HG03571 (cell line): ENCODE measurements around the gene SNN.

Source experiments
- ATAC-seq: cut with Tn5 transposase; IDR thresholded peaks from one replicate; pipeline ENCODE4 v1.9.1; 2021; ENCODE audit not compliant: unreplicated experiment

The SNN gene

DNA sequence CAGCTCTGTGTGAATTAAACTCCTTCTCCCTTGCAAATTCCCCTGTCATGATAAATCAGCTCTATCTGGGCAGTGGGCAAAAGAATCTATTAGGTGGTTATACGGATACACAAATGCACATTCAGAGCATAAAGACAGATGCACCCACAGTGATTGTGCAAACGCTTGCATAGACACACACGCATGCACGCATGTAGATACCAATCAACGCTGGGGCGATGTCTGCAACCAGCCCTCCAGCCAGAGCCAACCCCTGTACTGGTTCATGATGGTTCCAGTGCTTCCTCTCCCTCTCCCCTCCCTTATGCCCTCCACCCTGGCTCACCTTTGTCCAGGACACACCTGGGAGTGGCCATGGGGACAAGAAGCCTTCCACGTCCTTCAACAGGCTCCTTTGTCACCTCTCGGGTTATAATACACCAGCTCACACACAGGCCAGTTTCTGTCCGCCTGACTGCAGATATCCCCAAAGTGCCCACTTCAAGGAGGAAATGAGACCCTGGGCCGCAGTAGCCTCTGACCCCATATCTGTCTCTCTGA, 33.1 kb upstream of the SNN start:
- ATAC-seq, result no peak

DNA sequence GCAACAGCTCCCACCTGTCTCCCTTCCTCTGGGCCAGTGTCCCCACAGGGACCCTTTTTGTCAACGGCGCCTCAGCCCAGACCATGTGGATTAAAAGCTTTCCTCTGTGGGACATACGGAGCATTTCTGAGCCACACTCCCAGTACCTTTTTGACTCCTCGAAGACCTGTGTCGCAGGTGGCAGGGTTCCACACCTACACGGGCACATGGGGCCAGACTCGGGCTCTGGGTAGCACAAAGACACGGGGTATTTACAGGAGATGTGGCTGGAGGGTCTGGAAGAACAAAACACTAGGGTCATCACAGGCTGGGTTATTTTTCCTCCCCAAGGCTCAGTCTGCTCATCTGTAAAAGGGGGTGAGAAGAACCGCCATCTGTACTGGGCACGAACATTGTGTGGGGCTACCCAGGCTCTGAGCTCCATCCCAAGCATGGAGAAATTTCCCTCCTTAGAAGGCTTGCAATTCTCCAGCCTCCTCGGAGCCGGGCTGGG, 32.5 kb upstream of the SNN start:
- no peak for ATAC-seq

DNA sequence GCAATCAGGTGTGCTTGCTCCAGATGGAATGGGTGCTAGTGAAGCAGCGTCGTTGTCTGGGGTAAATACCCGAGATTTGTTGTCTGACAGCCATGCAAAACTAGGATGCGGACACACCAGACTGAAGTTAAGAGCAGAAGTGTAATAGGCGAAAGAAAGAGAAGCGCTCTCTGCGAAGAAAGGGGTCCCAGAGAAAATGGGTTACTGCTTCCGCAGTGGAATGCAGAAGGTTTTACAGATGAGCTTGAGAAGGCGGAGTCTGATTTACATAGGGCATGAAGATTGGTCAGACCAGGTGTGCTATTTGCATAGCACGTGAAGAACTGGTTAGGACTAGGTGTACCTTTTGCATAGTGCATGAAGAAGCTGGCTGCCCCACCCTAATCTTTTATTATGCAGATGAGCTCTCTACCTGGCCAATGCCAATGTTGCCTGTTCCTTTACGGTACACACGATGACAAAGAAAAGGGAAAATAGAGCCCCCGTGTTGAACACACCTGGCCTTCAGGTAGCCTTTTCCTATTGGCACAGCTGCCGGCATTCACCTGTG, 32.0 kb upstream of the SNN start:
- ATAC-seq, result no peak

DNA sequence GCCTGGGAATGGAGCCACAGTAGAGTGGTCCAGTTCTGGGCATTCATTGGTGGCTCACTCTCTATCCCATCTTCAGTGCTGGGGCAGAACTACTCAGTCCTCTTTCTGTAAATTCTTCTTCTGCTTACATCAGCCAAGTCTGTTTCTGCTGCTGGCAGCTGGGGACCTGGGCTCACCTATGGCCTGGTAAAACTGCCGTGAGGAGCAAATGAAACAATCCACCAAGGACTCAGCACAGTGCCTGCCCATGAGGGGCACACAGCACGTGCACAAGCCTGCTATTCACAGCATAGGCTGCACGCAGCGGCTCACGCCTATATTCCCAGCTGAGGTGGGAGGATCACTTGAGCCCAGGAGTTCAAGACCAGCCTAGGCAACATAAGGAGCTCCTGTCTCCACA, 30.9 kb upstream of the SNN start:
- no peak for ATAC-seq

DNA sequence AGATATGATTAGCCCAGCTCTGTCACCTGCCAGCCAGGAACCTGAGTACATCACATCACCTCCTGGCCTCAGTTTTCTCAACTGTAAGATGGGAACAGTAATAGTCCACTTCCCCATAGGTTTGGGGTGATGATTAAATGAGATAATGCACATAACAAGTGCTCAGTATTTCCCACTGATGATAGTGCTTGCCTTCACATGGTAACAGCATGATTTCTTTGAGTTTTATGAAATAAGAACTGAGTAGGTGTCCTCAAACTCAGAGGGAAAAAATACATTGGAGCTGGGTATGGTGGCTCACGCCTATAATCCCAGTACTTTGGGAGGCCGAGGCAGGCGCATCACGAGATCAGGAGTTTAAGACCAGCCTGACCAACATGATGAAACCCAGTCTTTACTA, 30.1 kb upstream of the SNN start:
- no peak for ATAC-seq

DNA sequence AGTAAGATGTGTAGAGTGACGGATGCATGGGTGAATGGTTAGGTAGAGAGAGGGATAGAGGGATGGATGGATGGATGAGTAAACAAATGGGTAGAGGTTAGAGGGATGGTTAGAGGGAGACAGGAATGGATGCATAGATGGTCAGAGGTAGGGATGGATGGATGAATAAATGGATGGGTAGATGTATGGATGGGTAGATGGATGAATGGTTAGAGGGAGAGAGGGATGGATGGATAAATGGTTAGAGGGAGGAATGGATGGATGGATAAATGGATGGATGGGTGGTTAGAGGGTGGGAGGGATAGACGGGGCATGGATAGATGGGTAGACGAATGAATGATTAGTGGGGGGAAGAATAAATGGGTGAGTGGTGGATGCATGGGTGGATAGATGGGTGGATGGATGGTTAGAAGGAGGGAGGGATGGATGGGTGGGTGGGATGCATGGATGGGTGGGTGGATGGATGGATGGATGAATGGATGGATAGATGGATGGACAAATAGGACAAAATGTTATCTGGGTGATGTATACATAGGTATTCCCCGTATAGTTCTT, 29.2 kb upstream of the SNN start:
- ATAC-seq, result no peak

DNA sequence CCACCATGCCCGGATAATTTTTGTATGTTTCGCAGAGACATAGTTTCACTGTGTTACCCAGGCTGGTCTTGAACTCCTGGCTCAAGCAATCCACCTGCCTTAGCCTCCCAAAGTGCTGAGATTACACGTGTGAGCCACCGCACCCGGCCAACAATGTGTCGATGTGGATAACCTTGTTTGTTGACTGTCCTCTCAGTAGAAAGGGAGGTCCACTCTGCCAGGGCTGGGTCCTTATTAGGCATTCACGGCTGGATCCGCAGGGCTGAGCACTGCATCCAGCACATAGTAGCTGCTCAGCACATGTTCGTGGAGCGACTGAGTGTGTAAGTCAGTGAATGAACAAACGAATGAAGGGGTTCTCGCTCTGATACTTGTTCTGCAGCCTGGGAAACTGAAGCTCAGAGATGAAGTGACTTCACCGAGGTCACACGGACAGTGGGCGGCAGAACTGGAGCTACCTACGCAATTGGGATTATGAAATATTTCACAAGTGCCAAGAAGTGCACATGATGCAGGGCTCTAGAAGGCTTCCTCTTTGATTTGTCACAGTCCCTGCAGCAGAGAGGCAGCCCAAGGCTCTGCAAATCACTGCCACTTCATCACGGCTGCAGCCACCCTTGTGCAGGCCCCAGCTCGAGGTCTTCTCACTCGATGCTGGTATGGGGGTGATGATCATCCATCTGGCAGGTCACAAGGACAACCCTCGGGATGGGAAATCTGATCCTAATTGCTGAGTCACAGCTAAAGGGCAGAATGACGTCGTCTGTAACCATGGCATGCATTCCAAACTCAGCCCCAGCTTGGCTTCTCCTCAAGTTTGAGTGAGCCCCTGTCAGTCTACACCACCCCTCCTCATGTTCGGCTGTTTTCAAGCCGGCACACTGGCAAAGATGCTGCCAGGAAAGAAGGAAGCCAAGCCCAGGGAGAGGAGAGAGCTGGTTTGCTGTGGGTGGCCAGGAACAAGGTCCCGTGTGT, 28.0 kb upstream of the SNN start:
- no peak for ATAC-seq

- ATAC-seq, result no peak
Measured at GRCh38 chr16:11640987-11641817, 27.1 kb upstream of the SNN start.

- ATAC-seq, result no peak
Measured at GRCh38 chr16:11642765-11643116, 25.5 kb upstream of the SNN start.

DNA sequence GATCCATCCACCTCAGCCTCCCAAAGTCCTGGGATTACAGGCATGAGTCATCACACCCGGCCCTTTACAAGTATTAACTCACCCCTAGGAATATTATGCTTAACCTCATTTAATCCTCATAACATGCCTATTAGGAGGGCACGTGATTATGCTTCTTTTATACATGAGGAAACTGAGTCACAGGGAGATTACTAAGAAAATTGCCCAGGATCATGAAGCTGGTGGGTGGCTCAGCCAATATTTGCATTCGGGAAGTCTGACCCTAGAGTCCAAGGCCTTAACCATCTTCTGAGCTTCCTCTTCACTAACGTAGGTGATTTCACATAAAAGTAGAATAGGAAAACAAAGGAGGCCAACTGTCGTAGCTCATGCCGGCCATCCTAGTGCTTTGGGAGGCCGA, 19.0 kb upstream of the SNN start:
- no peak for ATAC-seq

DNA sequence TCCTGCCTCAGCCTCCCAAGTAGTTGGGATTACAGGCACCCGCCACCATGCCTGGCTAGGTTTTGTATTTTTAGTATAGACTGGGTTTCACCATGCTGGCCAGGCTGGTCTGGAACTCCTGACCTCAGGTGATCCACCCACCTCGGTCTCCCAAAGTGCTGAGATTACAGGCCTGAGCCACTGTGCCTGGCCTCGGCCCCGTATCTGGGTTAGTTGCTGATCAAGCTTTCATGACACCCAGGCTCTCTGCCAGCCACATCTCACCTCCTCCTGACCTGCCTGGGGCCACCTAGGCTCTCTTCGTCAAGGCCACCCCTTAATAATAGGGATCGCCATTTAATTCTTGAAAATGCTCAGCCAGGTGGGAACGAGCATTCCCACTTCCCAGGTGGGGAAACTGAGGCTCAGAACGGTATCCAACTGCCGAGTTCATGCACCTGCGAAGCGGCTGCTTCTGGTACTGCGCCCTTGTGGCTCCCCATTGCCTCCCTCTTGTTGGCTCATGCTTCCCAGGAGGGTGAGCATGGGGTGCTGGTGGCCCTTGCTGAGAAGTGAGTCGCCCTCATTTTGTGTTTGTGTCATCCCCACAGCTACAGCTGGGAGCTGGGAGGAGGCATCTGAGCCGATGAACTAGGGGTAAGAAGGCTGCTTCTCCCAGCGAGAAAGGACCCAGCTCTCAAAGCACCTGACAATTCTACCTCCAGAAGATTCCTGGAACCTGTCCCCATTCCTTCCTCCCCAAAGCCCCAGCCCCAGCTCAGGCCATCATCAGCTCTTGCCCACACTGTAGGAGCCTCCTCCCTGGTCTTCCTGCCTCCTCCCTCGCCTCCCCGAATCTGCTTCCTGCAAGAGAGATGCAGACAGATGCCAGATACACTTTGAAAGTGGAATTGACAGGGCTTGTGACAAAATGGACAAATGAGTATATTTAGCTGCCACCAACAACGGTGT, 17.3 kb upstream of the SNN start:
- no peak for ATAC-seq

GRCh38 chr16:11651796-11652195, 16.5 kb upstream of the SNN start:
- ATAC-seq, result no peak

DNA sequence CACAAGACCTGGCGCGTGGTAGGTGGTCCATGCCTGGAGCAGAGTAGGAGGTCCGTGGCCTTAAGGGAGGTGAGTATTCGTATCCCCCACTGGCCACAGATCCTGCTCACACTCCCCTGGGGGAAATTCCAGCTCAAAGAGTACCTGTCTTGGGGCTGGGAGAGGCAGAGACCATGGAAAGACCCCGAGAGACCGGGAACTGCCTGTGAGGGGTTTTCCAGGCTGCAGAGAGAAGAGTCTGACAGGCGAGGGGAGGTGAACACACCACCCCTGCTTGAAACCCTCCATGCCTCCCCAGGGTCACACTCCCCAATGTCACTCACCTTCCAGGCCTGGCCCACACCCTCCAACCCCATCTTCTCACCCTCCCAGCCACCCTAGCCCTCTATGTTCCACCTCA, 12.6 kb upstream of the SNN start:
- ATAC-seq, result no peak

- no peak for ATAC-seq
Measured at GRCh38 chr16:11657556-11657955, 10.7 kb upstream of the SNN start.

DNA sequence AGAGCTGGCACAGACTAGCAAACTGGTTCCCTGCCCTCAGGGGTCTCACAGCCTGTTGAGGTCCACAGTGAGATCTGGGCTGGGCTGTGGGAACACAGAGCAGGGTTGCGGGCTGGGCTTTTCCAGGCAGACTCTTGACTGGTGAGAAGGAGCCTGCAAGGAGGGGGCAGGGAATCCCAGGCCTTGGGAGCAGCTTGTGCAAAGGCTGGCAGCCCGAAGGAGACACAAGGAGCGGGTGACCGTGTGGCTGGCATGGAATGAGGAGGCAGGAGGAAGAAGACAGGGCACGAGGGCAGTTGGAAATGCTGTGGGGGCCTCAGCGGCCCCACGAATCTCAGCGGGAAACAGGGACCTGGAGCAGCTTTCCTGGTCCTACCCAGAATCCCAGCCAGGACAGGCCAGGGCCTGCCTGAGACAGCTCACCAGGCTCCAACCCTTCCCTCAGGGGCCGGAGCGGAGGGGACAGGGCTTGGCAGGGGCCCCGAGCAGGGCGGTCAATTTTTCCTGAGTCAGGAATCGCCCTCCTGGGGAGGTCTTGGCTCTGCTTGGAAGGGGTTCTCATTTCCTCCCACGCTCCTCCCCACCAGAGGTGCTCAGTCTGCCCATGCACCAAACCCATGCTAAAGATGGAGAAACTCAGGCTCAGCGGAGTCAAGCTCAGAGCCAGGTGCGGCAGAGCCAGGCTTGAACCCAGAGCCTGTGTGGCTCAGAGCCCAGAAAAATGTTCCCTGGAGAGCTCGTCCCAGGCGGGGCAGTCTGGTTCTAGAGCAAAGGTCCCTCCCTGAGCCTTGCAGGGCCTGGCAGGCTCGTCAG, 9.2 kb upstream of the SNN start:
- ATAC-seq, result no peak

- no peak for ATAC-seq
Measured at GRCh38 chr16:11660565-11660964, 7.7 kb upstream of the SNN start.

DNA sequence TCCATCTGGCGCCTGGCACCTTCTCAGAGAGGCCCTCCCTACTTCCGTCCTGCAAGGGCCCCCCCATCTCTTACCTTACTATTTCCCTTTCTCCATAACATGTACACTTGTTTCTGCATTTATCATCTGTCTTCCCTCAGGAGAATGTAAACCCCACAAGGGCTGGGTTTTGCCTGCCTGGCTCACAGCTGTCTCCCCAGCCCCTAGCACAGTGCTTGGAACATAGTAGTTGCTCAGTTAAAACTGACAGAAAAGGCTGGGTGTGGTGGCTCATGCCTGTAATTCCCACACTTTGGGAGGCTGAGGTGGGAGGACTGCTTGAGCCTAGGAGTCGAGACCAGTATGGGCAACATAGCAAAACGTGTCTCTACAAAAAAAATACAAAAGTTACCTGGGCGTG, 5.7 kb upstream of the SNN start:
- ATAC-seq, result no peak

GRCh38 chr16:11665071-11665491, 3.2 kb upstream of the SNN start:
- no peak for ATAC-seq
